GM12892 (cell line): ENCODE measurements around the gene SGIP1.

Experiments used
- DNase-seq: peaks from one replicate; pipeline ENCODE4 v3.0.0; 2011; ENCODE audit not compliant: insufficient read length
- FAIRE-seq: peaks from 2 replicates; lab custom pipeline; 2011; peaks lifted over from hg19 to GRCh38; lab: Jason Lieb, UNC
- POLR2A ChIP-seq: IDR thresholded peaks from 2 replicates; pipeline ENCODE4 v1.6.1; 2011; ENCODE audit warnings: low read depth, low read length, control low read depth
- POLR2AphosphoS5 ChIP-seq: IDR thresholded peaks from 2 replicates; pipeline ENCODE4 v1.6.1; 2011; ENCODE audit warnings: low read depth, low read length, control low read depth
- TAF1 ChIP-seq: IDR thresholded peaks from 2 replicates; pipeline ENCODE4 v1.6.1; 2011; ENCODE audit warnings: low read depth, mild to moderate bottlenecking, control low read depth, low read length, borderline replicate concordance

SGIP1 gene

DNA sequence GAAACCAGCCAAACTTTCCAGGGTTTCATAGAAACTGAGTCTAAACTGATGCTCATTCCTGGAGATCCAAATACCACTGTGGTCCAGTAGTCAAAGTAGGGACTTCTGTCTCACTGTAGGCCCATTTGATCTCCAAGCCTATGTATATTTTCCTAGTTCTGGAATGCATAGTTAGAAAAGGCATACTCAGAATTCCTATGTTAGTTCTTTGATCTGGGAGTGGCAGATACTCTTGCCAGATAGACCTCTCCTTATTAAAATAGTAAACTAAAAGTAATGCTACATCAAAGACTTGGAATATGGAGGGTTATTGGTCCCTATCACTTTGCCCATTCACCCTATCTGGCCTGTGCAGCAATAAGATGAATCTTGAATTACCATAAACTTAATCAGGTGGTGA lies 10.4 kb upstream of the SGIP1 start:
- no peak for DNase-seq
- FAIRE-seq = no peak
- TF ChIP-seq POLR2AphosphoS5 (no peak), POLR2A (no peak), TAF1 (no peak)

- TF ChIP-seq POLR2A = no peak
- no peak for TF ChIP-seq POLR2AphosphoS5
- TF ChIP-seq TAF1 = no peak
- no peak for FAIRE-seq
- no peak for DNase-seq
Observed at GRCh38 chr1:66525086-66525485, 8.9 kb upstream of the SGIP1 start.

- peak; percentile 30 for FAIRE-seq
- no peak for TF ChIP-seq POLR2A
- no peak for TF ChIP-seq TAF1
- no peak for TF ChIP-seq POLR2AphosphoS5
- DNase-seq = no peak
Observed at GRCh38 chr1:66526036-66526435, 7.9 kb upstream of the SGIP1 start.

- DNase-seq (no peak), FAIRE-seq (no peak)
- TF ChIP-seq TAF1 = no peak
- no peak for TF ChIP-seq POLR2A
- no peak for TF ChIP-seq POLR2AphosphoS5
Observed at GRCh38 chr1:66526991-66527390, 7.0 kb upstream of the SGIP1 start.

DNA sequence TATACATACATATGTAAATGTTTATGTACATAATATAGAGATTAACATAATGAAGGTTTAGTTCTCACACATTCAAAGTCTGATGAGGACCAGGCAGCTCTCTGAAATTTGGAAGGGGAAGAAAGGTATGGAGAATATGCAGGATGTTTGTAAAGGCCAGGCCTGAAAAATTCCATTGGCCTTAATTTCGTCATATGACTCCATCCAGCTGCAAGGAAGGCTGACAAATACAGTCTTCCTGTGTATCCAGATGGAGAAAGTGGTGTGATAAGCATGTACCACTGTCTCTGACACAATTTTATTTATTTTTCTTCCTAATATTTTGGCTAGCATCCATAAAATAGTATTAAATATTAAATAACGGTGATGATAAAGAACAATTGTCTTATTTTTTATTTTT lies 6.3 kb upstream of the SGIP1 start:
- DNase-seq (no peak), FAIRE-seq (no peak)
- TF ChIP-seq POLR2A (no peak), POLR2AphosphoS5 (no peak), TAF1 (no peak)

GRCh38 chr1:66528580-66528979 lies 5.4 kb upstream of the SGIP1 start:
- DNase-seq = no peak
- TF ChIP-seq POLR2A = no peak
- FAIRE-seq = no peak

DNA sequence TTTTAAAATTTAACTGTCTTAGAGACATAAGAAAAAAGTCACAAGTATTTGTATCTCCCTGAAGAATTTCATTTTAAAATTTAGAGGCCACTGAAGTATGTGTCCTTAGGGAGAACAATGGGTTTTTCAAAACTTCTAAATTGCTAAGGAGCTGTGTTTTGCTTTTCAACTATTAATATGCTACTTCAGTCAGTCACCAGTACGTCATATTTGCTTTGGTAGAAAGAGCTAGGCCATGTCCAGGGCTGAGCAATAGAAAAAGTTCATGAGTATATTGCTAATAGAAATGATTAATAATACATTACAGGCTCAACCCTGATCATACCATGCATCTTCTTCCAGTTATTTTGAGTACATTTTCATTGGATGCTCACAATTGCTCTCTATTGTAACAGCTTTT lies 1.7 kb upstream of the SGIP1 start:
- TF ChIP-seq POLR2AphosphoS5 = no peak
- no peak for FAIRE-seq
- no peak for DNase-seq

DNA sequence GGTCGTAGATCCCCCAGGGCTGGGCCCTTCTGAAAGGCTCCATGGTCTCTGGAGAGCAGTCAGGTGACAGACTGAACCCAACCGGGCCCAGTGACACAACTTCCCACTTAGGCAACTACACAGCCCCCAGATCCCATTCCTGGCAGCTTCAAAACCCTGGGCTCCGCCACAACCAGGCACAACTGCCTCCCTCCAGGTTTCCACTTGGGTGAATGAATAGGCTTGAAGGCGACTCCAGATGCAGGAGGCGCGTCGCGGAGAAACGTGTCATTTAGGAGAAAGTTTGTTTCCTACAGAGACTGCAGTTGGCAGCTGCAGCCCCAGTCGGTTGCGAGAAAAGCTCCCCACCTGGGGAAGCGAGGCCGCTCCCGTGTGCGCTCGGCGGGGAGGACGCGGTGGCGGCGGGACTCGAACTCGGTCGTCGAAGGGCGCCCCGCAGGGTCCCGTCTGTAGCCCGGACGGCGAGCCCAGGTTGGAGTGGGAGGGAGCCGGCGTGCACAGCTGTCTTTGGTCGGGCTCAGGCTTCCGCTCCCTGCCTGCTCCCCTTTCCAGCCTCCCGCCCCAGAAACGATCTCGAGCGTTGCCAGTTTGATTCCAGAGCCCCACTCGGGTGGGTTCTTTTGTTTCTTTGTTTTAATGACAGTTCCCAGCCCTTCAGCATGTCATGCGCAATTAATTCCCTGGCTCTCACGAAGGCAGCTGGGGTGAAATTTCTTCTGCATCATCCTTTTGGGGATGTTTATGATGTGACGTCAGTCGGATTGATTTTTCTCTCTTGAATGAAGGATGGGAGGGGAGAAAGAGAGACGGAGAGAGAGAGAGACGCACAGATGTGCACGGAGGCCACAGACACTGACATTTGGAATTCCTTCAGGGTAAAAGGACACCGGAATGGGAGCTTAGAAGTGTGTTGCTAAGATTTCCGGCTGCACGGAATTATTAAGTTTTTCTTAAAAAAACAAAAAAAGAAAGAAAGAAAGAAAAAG lies 862 bp upstream of the SGIP1 start:
- TF ChIP-seq POLR2AphosphoS5 = no peak
- TF ChIP-seq POLR2A = no peak
- no peak for TF ChIP-seq TAF1
- no peak for FAIRE-seq
- no peak for DNase-seq

DNA sequence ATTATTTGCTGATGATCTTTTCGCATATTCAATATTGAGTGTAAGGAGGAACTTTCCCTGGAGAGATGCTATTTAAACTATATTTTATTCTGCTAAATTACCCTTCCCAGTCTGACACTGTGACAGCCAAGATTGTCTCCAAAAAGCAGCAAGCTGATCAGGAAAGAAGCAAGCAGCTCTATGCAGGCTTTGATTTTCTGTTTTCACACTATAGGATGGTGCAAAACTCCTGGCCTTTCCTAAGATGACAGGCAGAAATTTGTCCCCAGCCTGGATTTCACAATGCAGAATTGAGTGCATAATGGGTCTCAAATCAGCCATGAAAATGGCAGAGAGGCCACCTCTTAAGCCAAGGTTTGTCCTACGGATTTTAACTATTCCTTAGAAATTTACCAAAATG lies 1.1 kb downstream of the SGIP1 start:
- DNase-seq (no peak), FAIRE-seq (no peak)
- TF ChIP-seq POLR2AphosphoS5 = no peak
- TF ChIP-seq POLR2A = no peak
- no peak for TF ChIP-seq TAF1

DNA sequence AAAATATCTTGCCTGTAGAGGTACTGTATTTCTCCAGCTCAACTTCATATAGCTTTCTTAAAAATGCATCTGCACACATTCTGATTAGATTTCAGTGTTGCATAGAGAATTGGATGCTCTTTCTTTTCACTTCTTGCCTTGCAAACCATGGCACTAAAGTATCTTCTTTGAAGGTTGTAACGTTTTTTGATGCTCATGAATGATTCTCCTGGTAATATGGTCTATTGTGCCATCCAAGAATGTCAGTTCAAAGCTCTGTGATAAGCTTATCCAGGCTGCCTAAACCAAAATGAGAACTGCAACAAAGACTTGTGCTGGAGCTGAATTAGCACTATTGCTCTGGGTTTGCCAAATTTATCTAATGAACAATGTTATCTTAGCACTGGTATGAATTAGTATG lies 1.9 kb downstream of the SGIP1 start:
- FAIRE-seq = no peak
- TF ChIP-seq TAF1 (no peak), POLR2A (no peak), POLR2AphosphoS5 (no peak)
- DNase-seq = no peak

DNA sequence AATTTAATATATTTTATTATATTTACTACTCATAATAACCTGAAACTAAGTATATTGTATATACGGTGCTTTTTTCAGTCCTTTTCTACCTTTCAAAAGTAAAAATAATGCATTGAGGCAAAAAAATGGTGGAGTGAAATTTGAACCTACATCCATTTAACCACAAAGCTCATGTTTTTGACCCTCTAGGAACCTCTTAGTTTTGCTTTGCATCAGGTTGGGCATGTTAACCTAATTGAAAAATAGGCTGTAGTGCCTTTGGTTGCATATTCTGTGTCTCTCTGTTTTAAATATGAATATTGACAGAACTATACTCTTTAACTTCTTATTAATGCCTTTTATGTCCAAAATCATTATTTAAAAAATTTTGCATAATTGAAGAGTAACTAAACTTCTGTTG lies 3.8 kb downstream of the SGIP1 start:
- TF ChIP-seq TAF1 (no peak), POLR2A (no peak), POLR2AphosphoS5 (no peak)
- no peak for FAIRE-seq
- DNase-seq = no peak

DNA sequence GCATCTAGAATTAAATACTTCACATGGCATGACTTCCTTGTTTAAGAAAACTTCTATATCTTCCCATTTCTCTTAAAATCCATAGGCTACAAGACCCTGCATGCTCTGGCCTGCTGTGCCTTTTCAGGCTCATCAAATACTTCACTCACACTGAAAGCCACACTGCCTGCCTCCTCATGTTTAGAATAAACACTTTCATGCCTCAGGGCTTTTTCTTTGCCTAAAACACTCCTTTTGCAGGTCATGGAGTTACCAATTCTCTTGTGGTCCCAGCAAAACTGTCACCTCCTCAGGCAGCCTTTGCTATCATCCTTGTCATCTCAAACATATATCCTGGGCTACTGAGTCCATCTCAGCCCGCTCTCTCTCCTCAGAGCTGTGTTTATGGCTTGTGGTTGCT lies 5.5 kb downstream of the SGIP1 start:
- DNase-seq (no peak), FAIRE-seq (no peak)
- TF ChIP-seq TAF1 = no peak
- TF ChIP-seq POLR2A = no peak
- no peak for TF ChIP-seq POLR2AphosphoS5
